Measurements from ENCODE around the gene GTF3C5. TPM values are rescaled to one million over a fixed set of nuclear protein-coding genes. Genes with fewer than 3 reads are reported as not detected.
"Not testable (repeated sequence)": the region's sequence is repeated elsewhere in the genome, so short reads cannot be mapped to it uniquely, and the experiment has no call there.

GTF3C5 gene
- total and polyA plus RNA-seq, 2 donors (not counting 1 experiment from before 2014, with no cell fraction given), result 32.2 to 32.4 TPM

GRCh38 chr9:133086212-133086860 is 55.5 kb downstream of the GTF3C5 start:
- not testable (repeated sequence) for H3K9ac ChIP-seq (ENCODE audit: insufficient read depth, low read length); DNase-seq (ENCODE audit: low read depth in 2 of 2); H4K20me1 ChIP-seq (ENCODE audit: control insufficient read depth, extremely low read depth, insufficient read depth, low read length); H3K4me2 ChIP-seq (ENCODE audit: extremely low read depth, insufficient read depth, low read length); H3K9me3 ChIP-seq (ENCODE audit: control insufficient read depth, insufficient read depth, low read depth, low read length); H3K79me2 ChIP-seq (ENCODE audit: control insufficient read depth, insufficient read depth, low read length); H3K4me3 ChIP-seq (replicated peaks in 1 of 4; ENCODE audit: control extremely low read depth in 1 of 4, insufficient read depth in 1 of 4, low read depth in 3 of 4, low read length in 4 of 4); H3K27me3 ChIP-seq (ENCODE audit: control insufficient read depth, insufficient read depth, low read length); H3K36me3 ChIP-seq (ENCODE audit: control insufficient read depth, insufficient read depth, low read length); H2AFZ ChIP-seq (ENCODE audit: low read length); H3K4me1 ChIP-seq (ENCODE audit: control insufficient read depth, extremely low read depth, insufficient read depth, low read length); H3K27ac ChIP-seq (ENCODE audit: insufficient read depth, low read length)

- no peak overlapping the region for H3K4me3 ChIP-seq (replicated peaks in 1 of 4; ENCODE audit: control extremely low read depth in 1 of 4, insufficient read depth in 1 of 4, low read depth in 3 of 4, low read length in 4 of 4)
- H3K4me2 ChIP-seq (ENCODE audit: extremely low read depth, insufficient read depth, low read length), result no peak overlapping the region
- H3K4me1 ChIP-seq (ENCODE audit: control insufficient read depth, extremely low read depth, insufficient read depth, low read length), result no peaks in the 10 kb centered on the region
- no peaks in the 10 kb centered on the region for H4K20me1 ChIP-seq (ENCODE audit: control insufficient read depth, extremely low read depth, insufficient read depth, low read length)
- H3K79me2 ChIP-seq (ENCODE audit: control insufficient read depth, insufficient read depth, low read length), result no peaks in the 10 kb centered on the region
- no peaks in the 10 kb centered on the region for H3K27me3 ChIP-seq (ENCODE audit: control insufficient read depth, insufficient read depth, low read length)
- DNase-seq (ENCODE audit: low read depth in 2 of 2), result no peak
- no peak overlapping the region for H3K9ac ChIP-seq (ENCODE audit: insufficient read depth, low read length)
- TF ChIP-seq EZH2 (IDR thresholded peaks at IDR 0.05; ENCODE audit: low read length, missing control alignments) (no peak), CTCF (conservative IDR thresholded peaks at IDR 0.05 in 1 of 2, IDR thresholded peaks at IDR 0.05 in 1 of 2; ENCODE audit: low read depth in 1 of 2, low read length in 2 of 2) (no peak)
- no peak overlapping the region for H3K27ac ChIP-seq (ENCODE audit: insufficient read depth, low read length)
- H3K36me3 ChIP-seq (ENCODE audit: control insufficient read depth, insufficient read depth, low read length), result no peaks in the 10 kb centered on the region
- no peak overlapping the region for H2AFZ ChIP-seq (ENCODE audit: low read length)
- no peaks in the 10 kb centered on the region for H3K9me3 ChIP-seq (ENCODE audit: control insufficient read depth, insufficient read depth, low read depth, low read length)
Observed at GRCh38 chr9:133086894-133087293, 56.1 kb downstream of the GTF3C5 start.

GRCh38 chr9:133087429-133088145 is 56.8 kb downstream of the GTF3C5 start:
- Histone ChIP-seq H3K36me3 (ENCODE audit: control insufficient read depth, insufficient read depth, low read length) (no peaks in the 10 kb centered on the region), H3K79me2 (ENCODE audit: control insufficient read depth, insufficient read depth, low read length) (no peaks in the 10 kb centered on the region), H3K4me1 (ENCODE audit: control insufficient read depth, extremely low read depth, insufficient read depth, low read length) (no peaks in the 10 kb centered on the region), H3K9me3 (ENCODE audit: control insufficient read depth, insufficient read depth, low read depth, low read length) (no peaks in the 10 kb centered on the region), H3K9ac (ENCODE audit: insufficient read depth, low read length) (no peak overlapping the region), H3K27me3 (ENCODE audit: control insufficient read depth, insufficient read depth, low read length) (no peaks in the 10 kb centered on the region), H4K20me1 (ENCODE audit: control insufficient read depth, extremely low read depth, insufficient read depth, low read length) (no peaks in the 10 kb centered on the region), H3K4me2 (ENCODE audit: extremely low read depth, insufficient read depth, low read length) (no peak overlapping the region), H3K27ac (ENCODE audit: insufficient read depth, low read length) (no peak overlapping the region), H3K4me3 (replicated peaks in 1 of 4; ENCODE audit: control extremely low read depth in 1 of 4, insufficient read depth in 1 of 4, low read depth in 3 of 4, low read length in 4 of 4) (no peak overlapping the region), H2AFZ (ENCODE audit: low read length) (no peak overlapping the region)
- DNase-seq (ENCODE audit: low read depth in 2 of 2), result no peak
- no peak for TF ChIP-seq EZH2 (IDR thresholded peaks at IDR 0.05; ENCODE audit: low read length, missing control alignments)
- no peak for TF ChIP-seq CTCF (conservative IDR thresholded peaks at IDR 0.05 in 1 of 2, IDR thresholded peaks at IDR 0.05 in 1 of 2; ENCODE audit: low read depth in 1 of 2, low read length in 2 of 2)
